ENCODE results near the gene SNX1.
A peak's percentile ranks its signal among the peaks of the same experiment; 100 is the strongest.

SNX1 gene

GRCh38 chr15:64146520-64146884, 50.7 kb downstream of the SNX1 start:
- no peak for DNase-seq (ENCODE audit: low spot score)

DNA sequence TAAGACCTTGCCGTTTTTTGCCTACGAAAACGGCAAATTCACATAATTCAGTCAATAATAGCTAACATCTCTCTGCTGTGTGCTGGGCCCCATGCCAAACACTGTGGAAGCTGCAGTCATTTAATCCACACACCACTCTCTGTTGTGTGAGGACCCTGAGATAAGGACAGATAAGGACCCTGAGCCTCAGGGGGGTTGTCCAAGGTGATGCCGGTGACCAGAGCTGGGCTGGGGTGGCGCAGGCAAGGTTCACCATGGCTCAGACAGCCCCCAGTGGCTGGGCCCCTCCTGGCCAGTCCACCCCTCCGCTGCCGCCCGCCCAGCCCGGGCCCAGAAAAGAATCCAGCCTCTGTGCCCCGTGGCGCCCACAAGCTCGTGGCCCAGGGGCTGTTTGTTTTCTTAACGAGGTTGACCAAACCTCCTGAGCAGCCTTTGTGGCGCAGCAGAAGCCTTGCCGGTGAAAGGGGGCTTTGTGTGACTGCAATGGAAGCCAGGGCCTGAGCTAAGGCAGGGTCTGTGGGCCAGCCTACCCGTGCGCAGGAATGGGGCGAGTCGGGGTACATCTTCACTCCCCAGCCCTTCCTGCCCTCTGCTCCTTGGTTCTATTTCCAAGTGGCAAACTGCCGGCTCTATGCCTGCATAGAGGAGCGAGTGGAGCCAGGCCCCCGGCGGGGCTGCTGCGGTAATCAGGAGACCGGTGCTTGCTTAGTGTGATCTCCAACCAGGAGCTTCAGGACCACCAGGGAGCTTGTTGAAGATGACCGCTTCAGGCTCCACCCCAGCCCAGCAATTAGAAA, 51.3 kb downstream of the SNX1 start:
- no peak for DNase-seq (ENCODE audit: low spot score)

DNA sequence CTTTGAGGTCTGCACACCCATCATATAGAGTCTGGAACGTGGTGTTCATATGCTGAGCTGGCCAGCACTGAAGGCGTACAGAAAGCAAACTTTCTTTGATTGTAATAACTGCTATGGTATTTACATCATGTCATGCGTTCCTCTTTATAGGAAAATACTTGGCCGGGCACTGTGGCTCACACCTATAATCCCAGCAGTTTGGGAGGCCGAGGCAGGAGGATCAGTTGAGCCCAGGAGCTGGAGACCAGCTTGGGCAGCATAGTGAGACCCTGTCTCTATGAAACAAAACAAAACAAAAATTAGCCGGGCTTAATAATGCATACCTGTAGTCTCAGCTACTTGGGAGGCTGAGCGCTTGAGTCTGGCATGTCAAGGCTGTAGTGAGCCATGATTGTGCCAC, 52.4 kb downstream of the SNX1 start:
- no peak for DNase-seq (ENCODE audit: low spot score)

DNA sequence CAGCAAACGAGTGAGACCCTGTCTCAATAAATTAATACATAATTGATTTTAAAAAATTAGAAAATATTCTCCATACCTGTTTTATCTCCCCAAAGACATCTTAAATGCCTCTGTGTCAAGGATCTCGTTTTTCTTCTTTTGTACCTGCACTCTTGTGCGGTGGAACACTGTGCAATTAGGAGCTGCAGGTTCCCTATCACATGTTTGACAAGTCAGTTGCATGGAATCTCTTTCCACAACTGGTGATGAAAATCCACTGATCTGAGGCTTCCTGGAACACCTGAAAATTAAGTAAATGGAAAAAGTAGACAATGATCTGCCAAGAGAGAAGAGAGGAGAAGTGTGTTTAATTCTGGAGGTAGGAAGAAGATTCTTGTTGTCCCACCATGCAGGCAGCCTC, 52.8 kb downstream of the SNX1 start:
- no peak for DNase-seq (ENCODE audit: low spot score)

- DNase-seq (ENCODE audit: low spot score), result no peak
Observed at GRCh38 chr15:64149424-64149823, 53.6 kb downstream of the SNX1 start.

GRCh38 chr15:64149893-64150578, 54.3 kb downstream of the SNX1 start:
- no peak for DNase-seq (ENCODE audit: low spot score)

- peak; percentile 63 for DNase-seq (ENCODE audit: low spot score)
Observed at GRCh38 chr15:64151727-64152506, 56.1 kb downstream of the SNX1 start, which contains the start of gene SNX22. TSS of gene SNX22 (plus strand) at chr15:64151731. CDS start at chr15:64151776, 45 bp downstream.

- no peak for DNase-seq (ENCODE audit: low spot score)
Observed at GRCh38 chr15:64152507-64153387, 57.0 kb downstream of the SNX1 start.

- DNase-seq (ENCODE audit: low spot score), result peak; percentile 93
Observed at GRCh38 chr15:64153480-64154367, 57.9 kb downstream of the SNX1 start.

- no peak for DNase-seq (ENCODE audit: low spot score)
Observed at GRCh38 chr15:64155802-64156651, 60.2 kb downstream of the SNX1 start.

DNA sequence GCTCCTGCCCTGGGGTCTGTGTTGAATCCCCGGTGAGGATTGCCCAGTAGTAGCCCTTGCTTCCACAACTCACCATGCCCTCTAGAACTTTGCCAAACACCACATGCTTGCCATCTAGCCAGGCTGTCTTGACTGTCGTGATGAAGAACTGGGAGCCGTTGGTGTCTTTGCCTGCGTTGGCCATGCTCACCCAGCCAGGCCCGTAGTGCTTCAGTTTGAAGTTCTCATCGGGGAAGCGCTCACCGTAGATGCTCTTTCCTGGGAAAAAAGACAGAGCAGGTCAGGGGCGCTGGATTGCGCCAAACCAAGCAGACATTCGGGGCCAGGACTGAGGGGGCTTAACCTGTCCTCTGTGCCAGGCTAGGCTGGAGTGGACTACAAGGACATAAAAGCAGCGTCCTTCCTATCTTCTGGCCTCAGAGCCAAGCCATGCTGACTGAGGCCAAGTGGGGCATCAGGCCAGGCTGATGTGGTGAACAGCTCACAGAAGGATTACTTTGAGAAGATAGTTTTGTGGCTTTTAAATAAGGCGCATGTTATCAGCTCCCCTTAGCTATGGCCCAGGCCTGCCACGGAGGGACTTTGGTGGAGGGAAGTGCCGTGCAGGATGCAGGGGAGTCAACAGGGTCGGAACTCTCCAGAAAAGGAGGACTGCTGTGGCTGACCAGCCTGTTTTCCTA, 61.0 kb downstream of the SNX1 start:
- no peak for DNase-seq (ENCODE audit: low spot score)

DNA sequence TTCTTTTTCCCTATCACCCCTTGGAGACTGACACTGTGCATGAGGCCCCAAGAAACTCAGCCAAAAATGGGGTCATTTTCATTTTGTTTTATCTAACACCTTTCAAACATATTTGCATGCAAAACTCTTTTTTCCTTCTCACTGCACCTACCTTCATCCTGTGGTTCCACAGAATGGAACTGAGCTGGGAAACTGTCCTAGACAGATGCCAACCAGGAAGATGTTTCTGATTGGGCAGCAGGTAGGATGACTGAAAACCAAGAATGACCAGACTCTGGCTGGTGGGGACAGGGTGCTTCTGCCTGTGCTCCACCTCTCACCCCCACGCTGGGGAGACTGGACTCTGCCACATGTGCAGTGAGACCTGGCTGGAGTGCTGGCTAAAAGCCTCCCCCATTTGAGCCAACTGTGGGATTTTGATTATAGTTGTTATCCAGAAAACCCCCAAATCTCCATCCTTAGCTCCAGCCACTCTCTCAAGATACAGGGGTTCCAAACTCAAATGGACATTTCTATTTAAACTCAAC, 61.9 kb downstream of the SNX1 start:
- DNase-seq (ENCODE audit: low spot score), result no peak

- no peak for DNase-seq (ENCODE audit: low spot score)
Observed at GRCh38 chr15:64158363-64159134, 62.8 kb downstream of the SNX1 start.

- no peak for DNase-seq (ENCODE audit: low spot score)
Observed at GRCh38 chr15:64161688-64162477, 66.1 kb downstream of the SNX1 start.

GRCh38 chr15:64162478-64162868, 66.7 kb downstream of the SNX1 start:
- peak; percentile 59 for DNase-seq (ENCODE audit: low spot score)

DNA sequence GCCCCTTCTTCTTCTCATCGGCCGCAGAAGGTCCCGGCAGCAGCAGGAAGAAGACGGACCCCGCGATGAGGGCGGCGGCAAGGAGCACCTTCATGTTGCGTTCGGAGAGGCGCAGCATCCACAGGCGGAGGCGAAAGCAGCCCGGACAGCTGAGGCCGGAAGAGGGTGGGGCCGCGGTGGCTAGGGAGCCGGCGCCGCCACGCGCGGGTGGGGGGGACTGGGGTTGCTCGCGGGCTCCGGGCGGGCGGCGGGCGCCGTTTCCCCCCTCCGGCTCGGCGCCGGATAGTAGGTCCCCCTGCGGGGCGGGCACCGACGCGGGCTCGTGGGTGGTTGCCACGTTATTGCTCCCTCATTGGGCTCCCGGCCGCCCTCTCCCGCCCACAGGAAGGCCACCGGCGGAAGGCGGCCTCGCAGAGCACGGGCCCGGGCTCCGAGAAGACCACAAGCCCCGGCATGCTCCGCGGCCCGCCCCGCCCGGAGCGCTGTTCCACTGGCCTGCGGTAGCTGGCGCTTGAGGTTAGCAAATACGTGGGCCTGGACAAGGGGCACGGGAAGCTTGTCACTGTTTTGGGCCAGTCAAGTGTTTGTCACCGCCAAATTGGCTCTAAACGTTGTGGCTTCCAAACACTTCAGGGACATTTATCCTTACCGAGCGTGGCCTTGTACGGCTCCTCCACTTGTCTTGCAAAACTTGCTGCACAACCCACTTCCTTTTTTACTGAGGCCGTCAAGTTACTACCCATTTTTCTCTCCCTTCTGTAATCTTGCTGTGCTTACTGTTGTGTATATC, 67.3 kb downstream of the SNX1 start, which contains the start of gene PPIB:
TSS of gene PPIB (minus strand) at position 154 of the 790 bp plus-strand sequence. CDS start at position 118, 36 bp downstream.
- peak; percentile 98 for DNase-seq (ENCODE audit: low spot score)
